Epithelial cell of esophagus (primary cell): ENCODE data around the gene B3GAT1.

Experiments used
- DNase-seq: peaks from one replicate; pipeline ENCODE4 v3.0.0; 2010; ENCODE audit warnings: low read depth
- H3K4me3 ChIP-seq: 2 replicates; pipeline ENCODE4 v1.5.1; 2011; ENCODE audit warnings: mild to moderate bottlenecking, low read length, control low read depth
- CTCF ChIP-seq: IDR thresholded peaks from 2 replicates; pipeline ENCODE4 v1.5.1; 2011; ENCODE audit warnings: low read depth, mild to moderate bottlenecking, low read length, control low read depth, inconsistent platforms; ENCODE audit not compliant: insufficient read depth; ENCODE audit errors: missing control alignments

Gene B3GAT1

GRCh38 chr11:134372961-134373360 is 39.1 kb downstream of the B3GAT1 start:
- TF ChIP-seq CTCF: no peak
- H3K4me3 ChIP-seq: no peak overlapping the region
- no peak for DNase-seq

GRCh38 chr11:134372536-134372935 is 39.5 kb downstream of the B3GAT1 start:
- TF ChIP-seq CTCF: no peak
- H3K4me3 ChIP-seq: no peak overlapping the region
- no peak for DNase-seq

- TF ChIP-seq CTCF: no peak
Measured at GRCh38 chr11:134371436-134372185, 40.4 kb downstream of the B3GAT1 start.

GRCh38 chr11:134370526-134371435 is 41.3 kb downstream of the B3GAT1 start:
- DNase-seq: no peak
- no peak for TF ChIP-seq CTCF

More at GRCh38 chr11:134371436-134372185, 40.4 kb downstream of the B3GAT1 start:
- H3K4me3 ChIP-seq: no peak overlapping the region
- no peak for DNase-seq

GRCh38 chr11:134369656-134370525 is 42.2 kb downstream of the B3GAT1 start:
- TF ChIP-seq CTCF: no peak
- no peak for DNase-seq
- H3K4me3 ChIP-seq: no peak overlapping the region

More at GRCh38 chr11:134370526-134371435, 41.3 kb downstream of the B3GAT1 start:
- no peak overlapping the region for H3K4me3 ChIP-seq

GRCh38 chr11:134367781-134368180 is 44.3 kb downstream of the B3GAT1 start:
- no peak for DNase-seq
- no peak overlapping the region for H3K4me3 ChIP-seq
- no peak for TF ChIP-seq CTCF
